NB4 (cell line): Measurements from ENCODE around the gene SEMA3A.

Experiments used
- POLR2A ChIP-seq: IDR thresholded peaks from 2 replicates; pipeline ENCODE4 v1.6.1; 2011; ENCODE audit warnings: mild to moderate bottlenecking; ENCODE audit not compliant: insufficient read length; ENCODE audit errors: extremely low read depth
- TF ChIP-seq, protein P1 (sequence below): IDR thresholded peaks from one replicate; pipeline ENCODE4 v1.5.1; 2012; ENCODE audit warnings: low read depth, low read length

DNA sequence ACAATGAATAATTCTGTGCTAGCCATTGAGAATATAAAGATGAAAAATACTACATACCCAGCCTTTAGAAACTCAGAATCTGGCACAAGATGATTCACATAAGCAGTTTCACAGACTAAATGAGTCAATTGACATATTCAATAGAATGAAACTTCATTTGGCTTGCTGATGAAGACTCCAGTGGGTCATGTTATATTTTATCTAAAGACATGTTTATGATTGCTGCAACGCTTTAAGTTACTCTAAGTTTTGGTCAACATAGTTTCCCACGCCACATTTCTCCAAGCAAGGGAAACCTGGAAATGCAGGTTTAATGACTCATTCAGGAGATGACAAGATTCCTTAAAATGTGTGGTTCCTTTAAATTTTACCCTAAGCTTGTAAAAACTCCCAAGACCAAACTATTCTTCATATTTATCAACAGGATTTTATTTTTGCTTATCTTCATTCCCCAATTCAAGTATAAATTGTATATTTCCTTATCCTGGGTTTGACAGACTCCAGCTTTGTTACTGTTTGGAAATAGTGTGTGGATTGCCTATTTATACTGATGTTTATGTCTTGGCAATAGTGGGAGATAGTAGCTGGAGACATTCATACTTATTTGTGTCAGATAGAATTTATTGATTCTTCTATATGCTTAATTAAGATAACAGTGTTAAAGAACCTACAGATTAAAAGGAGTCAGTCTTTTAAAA, 6.6 kb downstream of the SEMA3A start:
- TF ChIP-seq, protein P1, sequence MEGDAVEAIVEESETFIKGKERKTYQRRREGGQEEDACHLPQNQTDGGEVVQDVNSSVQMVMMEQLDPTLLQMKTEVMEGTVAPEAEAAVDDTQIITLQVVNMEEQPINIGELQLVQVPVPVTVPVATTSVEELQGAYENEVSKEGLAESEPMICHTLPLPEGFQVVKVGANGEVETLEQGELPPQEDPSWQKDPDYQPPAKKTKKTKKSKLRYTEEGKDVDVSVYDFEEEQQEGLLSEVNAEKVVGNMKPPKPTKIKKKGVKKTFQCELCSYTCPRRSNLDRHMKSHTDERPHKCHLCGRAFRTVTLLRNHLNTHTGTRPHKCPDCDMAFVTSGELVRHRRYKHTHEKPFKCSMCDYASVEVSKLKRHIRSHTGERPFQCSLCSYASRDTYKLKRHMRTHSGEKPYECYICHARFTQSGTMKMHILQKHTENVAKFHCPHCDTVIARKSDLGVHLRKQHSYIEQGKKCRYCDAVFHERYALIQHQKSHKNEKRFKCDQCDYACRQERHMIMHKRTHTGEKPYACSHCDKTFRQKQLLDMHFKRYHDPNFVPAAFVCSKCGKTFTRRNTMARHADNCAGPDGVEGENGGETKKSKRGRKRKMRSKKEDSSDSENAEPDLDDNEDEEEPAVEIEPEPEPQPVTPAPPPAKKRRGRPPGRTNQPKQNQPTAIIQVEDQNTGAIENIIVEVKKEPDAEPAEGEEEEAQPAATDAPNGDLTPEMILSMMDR: no peak
- TF ChIP-seq POLR2A: no peak
